ENCODE data around the gene FMN1.

The FMN1 gene

GRCh38 chr15:33182278-33182905, 12.1 kb downstream of the FMN1 start:
- Histone ChIP-seq H3K4me3 (ENCODE audit: low read depth, low read length) (no peak overlapping the region), H2AFZ (no peak overlapping the region), H3K4me1 (no peaks in the 10 kb centered on the region), H3K27me3 (ENCODE audit: control insufficient read depth, insufficient read depth, low read length) (no peaks in the 10 kb centered on the region), H3K79me2 (no peaks in the 10 kb centered on the region), H3K27ac (no peak overlapping the region), H3K9me3 (ENCODE audit: control insufficient read depth, low read length) (no peaks in the 10 kb centered on the region), H3K4me2 (ENCODE audit: low read length) (no peak overlapping the region), H3K9ac (no peak overlapping the region), H3K36me3 (ENCODE audit: control insufficient read depth, insufficient read depth, low read length) (no peaks in the 10 kb centered on the region)
- no peak for TF ChIP-seq CTCF (IDR thresholded peaks at IDR 0.05)

GRCh38 chr15:33179874-33180273, 14.6 kb downstream of the FMN1 start:
- no peak overlapping the region for H3K27ac ChIP-seq
- TF ChIP-seq CTCF (IDR thresholded peaks at IDR 0.05) = no peak
- no peak overlapping the region for H3K4me2 ChIP-seq (ENCODE audit: low read length)
- no peaks in the 10 kb centered on the region for H3K27me3 ChIP-seq (ENCODE audit: control insufficient read depth, insufficient read depth, low read length)
- H3K79me2 ChIP-seq = no peaks in the 10 kb centered on the region
- no peaks in the 10 kb centered on the region for H3K4me1 ChIP-seq
- H2AFZ ChIP-seq = no peak overlapping the region
- no peak overlapping the region for H3K4me3 ChIP-seq (ENCODE audit: low read depth, low read length)
- no peak overlapping the region for H3K9ac ChIP-seq
- no peaks in the 10 kb centered on the region for H3K36me3 ChIP-seq (ENCODE audit: control insufficient read depth, insufficient read depth, low read length)
- H3K9me3 ChIP-seq (ENCODE audit: control insufficient read depth, low read length) = no peaks in the 10 kb centered on the region

- no peak overlapping the region for H3K4me3 ChIP-seq (ENCODE audit: low read depth, low read length)
- H3K9ac ChIP-seq = no peak overlapping the region
- no peaks in the 10 kb centered on the region for H3K27me3 ChIP-seq (ENCODE audit: control insufficient read depth, insufficient read depth, low read length)
- H3K36me3 ChIP-seq (ENCODE audit: control insufficient read depth, insufficient read depth, low read length) = no peaks in the 10 kb centered on the region
- H3K4me2 ChIP-seq (ENCODE audit: low read length) = no peak overlapping the region
- H3K4me1 ChIP-seq = no peaks in the 10 kb centered on the region
- no peak for TF ChIP-seq CTCF (IDR thresholded peaks at IDR 0.05)
- H2AFZ ChIP-seq = no peak overlapping the region
- H3K27ac ChIP-seq = no peak overlapping the region
- no peaks in the 10 kb centered on the region for H3K9me3 ChIP-seq (ENCODE audit: control insufficient read depth, low read length)
- no peaks in the 10 kb centered on the region for H3K79me2 ChIP-seq
These were observed 23.3 kb downstream of the FMN1 start for GRCh38 chr15:33171202-33171601.

- Histone ChIP-seq H3K27ac (no peak overlapping the region), H3K27me3 (ENCODE audit: control insufficient read depth, insufficient read depth, low read length) (no peaks in the 10 kb centered on the region), H3K79me2 (no peaks in the 10 kb centered on the region), H3K4me1 (no peaks in the 10 kb centered on the region), H3K9ac (no peak overlapping the region), H3K4me3 (ENCODE audit: low read depth, low read length) (no peak overlapping the region), H3K4me2 (ENCODE audit: low read length) (no peak overlapping the region), H2AFZ (no peak overlapping the region), H3K9me3 (ENCODE audit: control insufficient read depth, low read length) (no peaks in the 10 kb centered on the region), H3K36me3 (ENCODE audit: control insufficient read depth, insufficient read depth, low read length) (no peaks in the 10 kb centered on the region)
- TF ChIP-seq CTCF (IDR thresholded peaks at IDR 0.05) = no peak
These were observed 24.9 kb downstream of the FMN1 start for GRCh38 chr15:33169625-33170024.

GRCh38 chr15:33168444-33168843, 26.1 kb downstream of the FMN1 start:
- H3K4me2 ChIP-seq (ENCODE audit: low read length) = no peak overlapping the region
- no peak overlapping the region for H3K27ac ChIP-seq
- no peaks in the 10 kb centered on the region for H3K27me3 ChIP-seq (ENCODE audit: control insufficient read depth, insufficient read depth, low read length)
- H3K4me1 ChIP-seq = no peaks in the 10 kb centered on the region
- H3K79me2 ChIP-seq = no peaks in the 10 kb centered on the region
- H3K36me3 ChIP-seq (ENCODE audit: control insufficient read depth, insufficient read depth, low read length) = no peaks in the 10 kb centered on the region
- no peak overlapping the region for H2AFZ ChIP-seq
- no peak for TF ChIP-seq CTCF (IDR thresholded peaks at IDR 0.05)
- no peak overlapping the region for H3K4me3 ChIP-seq (ENCODE audit: low read depth, low read length)
- no peak overlapping the region for H3K9ac ChIP-seq
- no peaks in the 10 kb centered on the region for H3K9me3 ChIP-seq (ENCODE audit: control insufficient read depth, low read length)

Data from parathyroid adenoma (tissue), 2 donors.